GM18951 (cell line): ENCODE measurements around the gene SNX5.

Experiments
- POLR2A ChIP-seq: IDR thresholded peaks from 4 replicates; pipeline ENCODE4 v1.6.1; 2011; ENCODE audit warnings: mild to moderate bottlenecking; ENCODE audit not compliant: insufficient read length, insufficient read depth; ENCODE audit errors: extremely low read depth
- in situ Hi-C: fragments of 300-500 bp; cut with MboI; formaldehyde crosslinking; loops from one replicate; pipeline ENCODE4 v1.12.0; 2022; ENCODE audit warnings: low sequenced_read_pairs, mixed read lengths, inconsistent platforms; ENCODE audit not compliant: unreplicated experiment

The SNX5 gene

GRCh38 chr20:18003897-18004296 lies 35.3 kb upstream of the SNX5 start:
- in situ Hi-C loops, result no loop called here
- no peak for TF ChIP-seq POLR2A

- TF ChIP-seq POLR2A, result no peak
- in situ Hi-C loops, result no loop called here
These were observed 32.7 kb upstream of the SNX5 start for GRCh38 chr20:18001131-18001921.

GRCh38 chr20:17999566-17999965 lies 31.0 kb upstream of the SNX5 start:
- TF ChIP-seq POLR2A, result no peak
- in situ Hi-C loops, result no loop called here

GRCh38 chr20:17998446-17998845 lies 29.9 kb upstream of the SNX5 start:
- in situ Hi-C loops, result no loop called here

GRCh38 chr20:17995967-17996819 lies 27.6 kb upstream of the SNX5 start:
- in situ Hi-C loops, result no loop called here

More at GRCh38 chr20:17998446-17998845, 29.9 kb upstream of the SNX5 start:
- TF ChIP-seq POLR2A, result no peak

GRCh38 chr20:17993546-17993945 lies 25.0 kb upstream of the SNX5 start:
- TF ChIP-seq POLR2A, result no peak
- in situ Hi-C loops, result no loop called here

More at GRCh38 chr20:17995967-17996819, 27.6 kb upstream of the SNX5 start:
- TF ChIP-seq POLR2A, result no peak

- in situ Hi-C loops, result no loop called here
- no peak for TF ChIP-seq POLR2A
These were observed 24.4 kb upstream of the SNX5 start for GRCh38 chr20:17992847-17993513.

GRCh38 chr20:17992224-17992637 lies 23.6 kb upstream of the SNX5 start:
- in situ Hi-C loops, result no loop called here

GRCh38 chr20:17990278-17990972 lies 21.8 kb upstream of the SNX5 start:
- in situ Hi-C loops, result no loop called here
- no peak for TF ChIP-seq POLR2A

More at GRCh38 chr20:17992224-17992637, 23.6 kb upstream of the SNX5 start:
- no peak for TF ChIP-seq POLR2A

GRCh38 chr20:17987988-17988387 lies 19.4 kb upstream of the SNX5 start:
- TF ChIP-seq POLR2A, result no peak
- in situ Hi-C loops, result no loop called here

- in situ Hi-C loops, result no loop called here
- no peak for TF ChIP-seq POLR2A
These were observed 16.9 kb upstream of the SNX5 start for GRCh38 chr20:17985388-17986018.

GRCh38 chr20:17976305-17976704 lies 7.7 kb upstream of the SNX5 start:
- no peak for TF ChIP-seq POLR2A
- in situ Hi-C loops, result no loop called here
